Measurements from ENCODE around the gene STX8.
A peak's percentile ranks its signal among the peaks of the same experiment; 100 is the strongest.

STX8 gene

GRCh38 chr17:9331279-9332131 is 244.1 kb downstream of the STX8 start:
- in situ Hi-C loops (cut with MboI; ENCODE audit: low pct_unique_long_range_greater_than_20kb, low sequenced_read_pairs), result no loop called here
- DNase-seq, result no peak

- in situ Hi-C loops (cut with MboI; ENCODE audit: low pct_unique_long_range_greater_than_20kb, low sequenced_read_pairs), result no loop called here
- DNase-seq, result no peak
Measured at GRCh38 chr17:9330611-9331271, 244.9 kb downstream of the STX8 start.

GRCh38 chr17:9330141-9330540 is 245.5 kb downstream of the STX8 start:
- DNase-seq, result no peak
- in situ Hi-C loops (cut with MboI; ENCODE audit: low pct_unique_long_range_greater_than_20kb, low sequenced_read_pairs), result no loop called here

GRCh38 chr17:9329251-9329921 is 246.2 kb downstream of the STX8 start:
- in situ Hi-C loops (cut with MboI; ENCODE audit: low pct_unique_long_range_greater_than_20kb, low sequenced_read_pairs), result loop anchor here (10.0 kb wide), 1 partner anchor 65 kb away; no protein-coding TSS in a partner anchor
- no peak for DNase-seq

GRCh38 chr17:9324864-9325263 is 250.8 kb downstream of the STX8 start:
- no peak for DNase-seq

GRCh38 chr17:9322326-9322725 is 253.3 kb downstream of the STX8 start:
- in situ Hi-C loops (cut with MboI; ENCODE audit: low pct_unique_long_range_greater_than_20kb, low sequenced_read_pairs), result loop anchor here (10.0 kb wide), 1 partner anchor 58 kb away; no protein-coding TSS in a partner anchor
- DNase-seq, result peak; percentile 8

More at GRCh38 chr17:9324864-9325263, 250.8 kb downstream of the STX8 start:
- in situ Hi-C loops (cut with MboI; ENCODE audit: low pct_unique_long_range_greater_than_20kb, low sequenced_read_pairs), result loop anchor here (10.0 kb wide), 1 partner anchor 60 kb away; no protein-coding TSS in a partner anchor

- in situ Hi-C loops (cut with MboI; ENCODE audit: low pct_unique_long_range_greater_than_20kb, low sequenced_read_pairs), result loop anchor here (10.0 kb wide), 1 partner anchor 57 kb away; no protein-coding TSS in a partner anchor
- DNase-seq, result no peak
Measured at GRCh38 chr17:9321890-9322289, 253.7 kb downstream of the STX8 start.

GRCh38 chr17:9315360-9315759 is 260.3 kb downstream of the STX8 start:
- no peak for DNase-seq

GRCh38 chr17:9313346-9313745 is 262.3 kb downstream of the STX8 start:
- no peak for DNase-seq
- in situ Hi-C loops (cut with MboI; ENCODE audit: low pct_unique_long_range_greater_than_20kb, low sequenced_read_pairs), result no loop called here

More at GRCh38 chr17:9315360-9315759, 260.3 kb downstream of the STX8 start:
- in situ Hi-C loops (cut with MboI; ENCODE audit: low pct_unique_long_range_greater_than_20kb, low sequenced_read_pairs), result no loop called here

- in situ Hi-C loops (cut with MboI; ENCODE audit: low pct_unique_long_range_greater_than_20kb, low sequenced_read_pairs), result no loop called here
- DNase-seq, result no peak
Measured at GRCh38 chr17:9309216-9309615, 266.4 kb downstream of the STX8 start.

GRCh38 chr17:9308069-9308468 is 267.6 kb downstream of the STX8 start:
- DNase-seq, result no peak
- in situ Hi-C loops (cut with MboI; ENCODE audit: low pct_unique_long_range_greater_than_20kb, low sequenced_read_pairs), result no loop called here

- in situ Hi-C loops (cut with MboI; ENCODE audit: low pct_unique_long_range_greater_than_20kb, low sequenced_read_pairs), result no loop called here
Measured at GRCh38 chr17:9307313-9307998, 268.2 kb downstream of the STX8 start.

GRCh38 chr17:9306086-9306485 is 269.5 kb downstream of the STX8 start:
- in situ Hi-C loops (cut with MboI; ENCODE audit: low pct_unique_long_range_greater_than_20kb, low sequenced_read_pairs), result no loop called here

More at GRCh38 chr17:9307313-9307998, 268.2 kb downstream of the STX8 start:
- DNase-seq, result no peak

GRCh38 chr17:9299695-9300094 is 275.9 kb downstream of the STX8 start:
- in situ Hi-C loops (cut with MboI; ENCODE audit: low pct_unique_long_range_greater_than_20kb, low sequenced_read_pairs), result no loop called here
- DNase-seq, result no peak

More at GRCh38 chr17:9306086-9306485, 269.5 kb downstream of the STX8 start:
- DNase-seq, result no peak

GRCh38 chr17:9298776-9299295 is 276.8 kb downstream of the STX8 start:
- in situ Hi-C loops (cut with MboI; ENCODE audit: low pct_unique_long_range_greater_than_20kb, low sequenced_read_pairs), result no loop called here

GRCh38 chr17:9298135-9298534 is 277.5 kb downstream of the STX8 start:
- in situ Hi-C loops (cut with MboI; ENCODE audit: low pct_unique_long_range_greater_than_20kb, low sequenced_read_pairs), result no loop called here
- no peak for DNase-seq

More at GRCh38 chr17:9298776-9299295, 276.8 kb downstream of the STX8 start:
- DNase-seq, result no peak

- in situ Hi-C loops (cut with MboI; ENCODE audit: low pct_unique_long_range_greater_than_20kb, low sequenced_read_pairs), result no loop called here
- DNase-seq, result peak; percentile 10
Measured at GRCh38 chr17:9294661-9295210, 280.9 kb downstream of the STX8 start.

- in situ Hi-C loops (cut with MboI; ENCODE audit: low pct_unique_long_range_greater_than_20kb, low sequenced_read_pairs), result no loop called here
- DNase-seq, result no peak
Measured at GRCh38 chr17:9292561-9292941, 283.1 kb downstream of the STX8 start.

Measured in KBM-7 (cell line).